HepG2 (cell line): ENCODE results near the gene MAST1. TPM values are rescaled to one million over a fixed set of nuclear protein-coding genes. Genes with fewer than 3 reads are reported as not detected.
A peak's percentile ranks its signal among the peaks of the same experiment; 100 is the strongest.

Experiments used
- ARID2 ChIP-seq: sonication (generic); formaldehyde crosslinking; IDR thresholded peaks from 2 replicates; pipeline ENCODE4 v1.8.1; 2022; ENCODE audit warnings: mild to moderate bottlenecking, missing genetic modification reagents, borderline replicate concordance
- ATF4 ChIP-seq, 2 experiments: fragments of 450-650 bp in 1 of 2; sonication (generic) in 1 of 2; formaldehyde crosslinking; IDR thresholded peaks; 2 replicates each; pipeline versions ENCODE4 v1.5.0 to v1.8.0; 2020 to 2022; ENCODE audit warnings: mild to moderate bottlenecking in 1 of 2, missing genetic modification reagents in 1 of 2
- BCL6 ChIP-seq: IDR thresholded peaks from 2 replicates; pipeline ENCODE4 v1.6.1; 2016; ENCODE audit warnings: missing genetic modification reagents, missing compliant biosample characterization
- ELF4 ChIP-seq: sonication (generic); formaldehyde crosslinking; IDR thresholded peaks from 2 replicates; pipeline ENCODE4 v1.5.0; 2020; ENCODE audit warnings: missing genetic modification reagents, mild to moderate bottlenecking, moderate library complexity, borderline replicate concordance
- KDM5B ChIP-seq: sonication (generic); formaldehyde crosslinking; IDR thresholded peaks from 2 replicates; pipeline ENCODE4 v1.4.0; 2020; ENCODE audit warnings: missing genetic modification reagents, mild to moderate bottlenecking, borderline replicate concordance
- KDM6A ChIP-seq: IDR thresholded peaks from 2 replicates; pipeline ENCODE4 v1.6.1; 2016; ENCODE audit warnings: low read depth
- KLF16 ChIP-seq, 2 experiments: sonication (generic) in 1 of 2; formaldehyde crosslinking in 1 of 2; IDR thresholded peaks; 2 replicates each; pipeline versions ENCODE4 v1.6.1 to v1.8.0; 2016 to 2023; ENCODE audit warnings: missing genetic modification reagents in 2 of 2, missing compliant biosample characterization in 1 of 2
- PBX3 ChIP-seq: sonication (generic); formaldehyde crosslinking; IDR thresholded peaks from 2 replicates; pipeline ENCODE4 v1.8.1; 2023; ENCODE audit warnings: missing genetic modification reagents, inconsistent platforms, borderline replicate concordance
- PITX1 ChIP-seq: sonication (generic); formaldehyde crosslinking; IDR thresholded peaks from 2 replicates; pipeline ENCODE4 v1.5.1; 2020; ENCODE audit warnings: mild to moderate bottlenecking, missing genetic modification reagents
- RXRA ChIP-seq: sonication (generic); formaldehyde crosslinking; IDR thresholded peaks from 2 replicates; pipeline ENCODE4 v1.5.1; 2020; ENCODE audit warnings: missing genetic modification reagents
- SETDB1 ChIP-seq: sonication (generic); formaldehyde crosslinking; IDR thresholded peaks from 2 replicates; pipeline ENCODE4 v1.5.1; 2020; ENCODE audit warnings: missing genetic modification reagents, mild to moderate bottlenecking, borderline replicate concordance
- SMARCC2 ChIP-seq: fragments of 450-650 bp; IDR thresholded peaks from 2 replicates; pipeline ENCODE4 v1.6.1; 2017; ENCODE audit warnings: antibody characterized with exemption, mild to moderate bottlenecking
- SNAPC4 ChIP-seq: sonication (generic); formaldehyde crosslinking; IDR thresholded peaks from 2 replicates; pipeline ENCODE4 v1.4.0; 2020; ENCODE audit warnings: mild to moderate bottlenecking, missing genetic modification reagents
- SPEN ChIP-seq: sonication (generic); formaldehyde crosslinking; IDR thresholded peaks from 2 replicates; pipeline ENCODE4 v1.5.1; 2020; ENCODE audit warnings: low read depth, mild to moderate bottlenecking, missing genetic modification reagents
- SRSF1 ChIP-seq: fragments of 200-400 bp; formaldehyde crosslinking; optimal IDR thresholded peaks from 2 replicates; pipeline ENCODE3; 2017; ENCODE audit warnings: mild to moderate bottlenecking, low read depth, low read length, moderate library complexity
- TBL1XR1 ChIP-seq: fragments of 150-350 bp; IDR thresholded peaks from 2 replicates; pipeline ENCODE4 v1.6.1; 2014; ENCODE audit warnings: borderline replicate concordance, low read length; ENCODE audit not compliant: partially characterized antibody
- TFAP4 ChIP-seq: sonication (generic); IDR thresholded peaks from 2 replicates; pipeline ENCODE4 v1.6.1; 2016; ENCODE audit warnings: low read depth, borderline replicate concordance
- TSC22D2 ChIP-seq: sonication (generic); formaldehyde crosslinking; IDR thresholded peaks from 2 replicates; pipeline ENCODE4 v1.5.1; 2020; ENCODE audit warnings: missing genetic modification reagents, mild to moderate bottlenecking, borderline replicate concordance
- ZKSCAN1 ChIP-seq: fragments of 150-350 bp; IDR thresholded peaks from 2 replicates; pipeline ENCODE4 v1.6.1; 2014; ENCODE audit warnings: low read length
- ZNF230 ChIP-seq: sonication (generic); formaldehyde crosslinking; IDR thresholded peaks from 2 replicates; pipeline ENCODE4 v1.4.0; 2020; ENCODE audit warnings: mild to moderate bottlenecking, missing genetic modification reagents
- ZNF431 ChIP-seq: sonication (generic); formaldehyde crosslinking; IDR thresholded peaks from 2 replicates; pipeline ENCODE4 v1.9.0; 2022; ENCODE audit warnings: missing genetic modification reagents, low read depth, mild to moderate bottlenecking, borderline replicate concordance
- polyA plus RNA-seq, 8 experiments: library from polyadenylated mRNA; depleted of rRNA in 3 of 8; stranded (reverse) in 7 of 8; unstranded in 1 of 8; fragments of >200 nt; fragmentation: Illumina TruSeq in 4 of 8; extraction: Trizol in 4 of 8; gene quantifications; 2 replicates each; pipeline versions ENCODE4 v1.2.1 to v1.2.3, GENCODE V29; 2011 to 2016; ENCODE audit warnings: low read depth in 4 of 8, missing spikeins in 1 of 8, mixed read lengths in 1 of 8; ENCODE audit not compliant: insufficient read depth in 1 of 8
- total RNA-seq, 5 experiments: library from RNA; depleted of rRNA; stranded (reverse); fragments of >200 nt; fragmentation: Illumina TruSeq; extraction: Trizol; gene quantifications; 2 replicates each; pipeline ENCODE4 v1.2.3, GENCODE V29; 2016; ENCODE audit warnings: low read depth in 1 of 5

Gene MAST1
- total and polyA plus RNA-seq, 2 of the 13 experiments (the other 11 are each of a cell fraction or from before 2014, with no cell fraction given), result 0.73 to 4.7 TPM

DNA sequence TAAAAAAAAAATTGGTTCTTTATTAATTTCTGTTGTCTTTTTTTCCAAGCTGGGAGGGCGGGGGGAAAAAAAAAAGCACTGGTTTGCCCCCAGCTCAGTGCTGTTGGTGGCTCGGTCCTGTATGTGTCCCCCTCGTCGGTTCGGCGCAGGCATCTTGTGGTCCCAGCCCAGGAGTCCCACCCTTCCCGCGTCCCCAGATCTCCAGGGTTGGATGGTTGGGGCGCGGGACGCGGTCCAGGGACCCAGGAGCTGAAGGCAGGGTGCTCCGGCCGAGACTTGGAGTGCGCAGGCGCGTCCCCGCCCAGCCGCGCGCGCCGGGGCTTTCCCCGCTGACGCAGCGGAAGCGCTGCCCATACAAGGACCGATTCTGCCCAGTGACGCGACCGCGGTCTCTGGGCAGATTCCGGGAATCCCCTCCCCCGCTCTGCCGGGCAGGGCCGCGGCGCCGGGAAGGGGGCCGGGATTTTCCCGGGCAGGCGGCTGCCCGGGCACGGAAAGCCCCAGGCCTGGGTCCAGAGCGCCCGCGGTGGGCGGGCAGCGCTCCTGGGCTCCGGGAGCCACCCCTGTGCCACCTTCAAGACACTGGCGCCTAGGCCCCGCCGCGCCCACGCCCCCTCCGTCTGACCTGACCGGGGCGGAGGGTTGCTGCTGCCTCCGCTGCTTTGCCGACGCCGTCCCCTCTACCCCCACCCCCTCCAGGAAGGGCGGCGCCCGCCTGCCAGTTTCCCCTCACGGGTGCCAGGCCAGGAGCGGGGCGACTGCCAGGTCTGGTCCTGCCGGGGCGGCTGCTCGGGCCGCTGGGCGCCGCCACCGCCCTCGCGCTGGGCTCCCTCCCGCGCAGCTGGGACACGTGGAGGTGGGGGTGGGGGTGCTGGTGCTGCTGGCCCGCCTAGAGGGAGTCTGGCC, 44.8 kb upstream of the MAST1 start (continued):
- no peak for TF ChIP-seq SNAPC4 (CRISPR knock-in tag)
- TF ChIP-seq SPEN, result peak; percentile 59; the same call in 1 of the 2 replicates
- no peak for TF ChIP-seq TSC22D2 (CRISPR knock-in tag)
- TF ChIP-seq ZNF431 (CRISPR knock-in tag), result peak; percentile 69; the same call in 1 of the 2 replicates
- TF ChIP-seq PITX1 (CRISPR knock-in tag), result peak; percentile 22; the same call in 1 of the 2 replicates
- TF ChIP-seq ATF4 (CRISPR knock-in tag; IDR thresholded peaks at IDR 0.05), result peak in 1 of 2 experiments; percentile 36; a peak in 1 of 4 replicates
- peak in 1 of 2 experiments; percentile 86; a peak in 2 of 4 replicates for TF ChIP-seq KLF16 (CRISPR knock-in tag; IDR thresholded peaks at IDR 0.05)
- TF ChIP-seq KDM5B (CRISPR knock-in tag), result peak; percentile 62; the same call in 1 of the 2 replicates
- no peak for TF ChIP-seq SRSF1
- peak; percentile 48; the same call in 1 of the 2 replicates for TF ChIP-seq RXRA (CRISPR knock-in tag)
- no peak for TF ChIP-seq ZKSCAN1
- no peak for TF ChIP-seq PBX3
- no peak for TF ChIP-seq SMARCC2
- no peak for TF ChIP-seq ARID2 (CRISPR knock-in tag)
- TF ChIP-seq BCL6 (CRISPR knock-in tag), result 0 out of 2 replicates have a peak, but pooled peaks have one; percentile 20
- no peak for TF ChIP-seq ELF4 (CRISPR knock-in tag)
- TF ChIP-seq TFAP4, result no peak; the same call in 1 of the 2 replicates
- TF ChIP-seq ZNF230 (CRISPR knock-in tag), result no peak
- TF ChIP-seq KDM6A (CRISPR knock-in tag), result no peak
- no peak for TF ChIP-seq TBL1XR1
- no peak for TF ChIP-seq SETDB1 (CRISPR knock-in tag)
